GM12878 (cell line): Measurements from ENCODE around the gene RREB1. TPM values are rescaled to one million over a fixed set of nuclear protein-coding genes. Genes with fewer than 3 reads are reported as not detected.

Source experiments
- ATAC-seq: fragments of 200-7000 bp; cut with Tn5 transposase; 3 replicates; pipeline ENCODE4 v1.9.1; 2020; ENCODE audit warnings: mild to moderate bottlenecking, moderate library complexity
- BruUV-seq: library from RNA; stranded (reverse); fragments of 400-500 nt; replicated peaks from 2 replicates; lab custom pipeline; 2021; lab: Mats Ljungman, UMichigan
- CTCF ChIA-PET: fragments of 300-600 bp; sonication (Branson Sonifier 250); formaldehyde crosslinking; extraction: SDS; loops from one replicate; lab custom pipeline; 2021; ENCODE audit warnings: inconsistent platforms; lab: Yijun Ruan, JAX
- POLR2A ChIA-PET: fragments of 350-600 bp; formaldehyde crosslinking; extraction: SDS; loops from one replicate; lab custom pipeline; 2021; ENCODE audit warnings: inconsistent platforms; lab: Charles Lee
- RAD21 ChIA-PET: fragments of 300-600 bp; sonication (Branson Sonifier 250); formaldehyde crosslinking; loops from one replicate; lab custom pipeline; 2023; ENCODE audit warnings: antibody characterized with exemption; ENCODE audit not compliant: unreplicated experiment; lab: Charles Lee
- SMC1A ChIA-PET: fragments of 300-600 bp; sonication (Branson Sonifier 250); formaldehyde crosslinking; loops from one replicate; lab custom pipeline; 2023; ENCODE audit not compliant: unreplicated experiment, uncharacterized antibody; lab: Charles Lee
- DNase-seq: peaks from one replicate; pipeline ENCODE4 v3.0.0-alpha.2; 2011; ENCODE audit warnings: low read depth, low spot score
- FAIRE-seq: peaks from 3 replicates; lab custom pipeline; 2011; peaks lifted over from hg19 to GRCh38; lab: Jason Lieb, UNC
- H2AFZ ChIP-seq: 2 replicates; pipeline ENCODE4 v1.6.0; 2011; ENCODE audit warnings: low read depth, low read length, control low read depth; ENCODE audit not compliant: control insufficient read depth
- H3K27ac ChIP-seq: 2 replicates; pipeline ENCODE4 v1.5.1; 2011; ENCODE audit warnings: control low read depth; ENCODE audit not compliant: control insufficient read depth, insufficient read depth
- H3K27me3 ChIP-seq, 2 experiments: replicated peaks in 1 of 2; 2 replicates each; pipeline versions ENCODE4 v1.6.0 to v1.6.1; 2011; ENCODE audit warnings: low read length in 1 of 2; ENCODE audit not compliant: control insufficient read depth in 2 of 2, insufficient read depth in 2 of 2
- H3K36me3 ChIP-seq, 2 experiments: 2 replicates each; pipeline ENCODE4 v1.5.1; 2011; ENCODE audit warnings: low read length in 1 of 2; ENCODE audit not compliant: control insufficient read depth in 2 of 2, insufficient read depth in 2 of 2
- H3K4me1 ChIP-seq: 2 replicates; pipeline ENCODE4 v1.6.1; 2011; ENCODE audit warnings: mild to moderate bottlenecking, low read length, moderate library complexity, mixed read lengths; ENCODE audit not compliant: control insufficient read depth, insufficient read depth
- H3K4me2 ChIP-seq: 2 replicates; pipeline ENCODE4 v1.6.0; 2011; ENCODE audit warnings: control low read depth; ENCODE audit not compliant: control insufficient read depth, insufficient read depth
- H3K4me3 ChIP-seq: fragments of 200-600 bp; sonication (generic); 2 replicates; pipeline ENCODE4 v1.5.1; 2016
- H3K79me2 ChIP-seq: 2 replicates; pipeline ENCODE4 v1.6.0; 2011; ENCODE audit warnings: low read length; ENCODE audit not compliant: control insufficient read depth, insufficient read depth
- H3K9ac ChIP-seq: 2 replicates; pipeline ENCODE4 v1.8.0; 2011; ENCODE audit warnings: low read length, control low read depth, mixed read lengths; ENCODE audit not compliant: control insufficient read depth, insufficient read depth
- H3K9me3 ChIP-seq: replicated peaks from 3 replicates; pipeline ENCODE4 v1.5.1; 2011; ENCODE audit warnings: mild to moderate bottlenecking, low read length; ENCODE audit not compliant: control insufficient read depth, insufficient read depth
- H4K20me1 ChIP-seq: 2 replicates; pipeline ENCODE4 v1.6.0; 2011; ENCODE audit not compliant: control insufficient read depth, insufficient read depth
- BMI1 ChIP-seq: fragments of 450-650 bp; IDR thresholded peaks from 2 replicates; pipeline ENCODE4 v1.6.1; 2016; ENCODE audit warnings: mild to moderate bottlenecking, moderate library complexity, borderline replicate concordance
- DPF2 ChIP-seq: fragments of 450-650 bp; IDR thresholded peaks from 2 replicates; pipeline ENCODE4 v1.6.1; 2017; ENCODE audit warnings: mild to moderate bottlenecking
- EED ChIP-seq: sonication (generic); IDR thresholded peaks from 2 replicates; pipeline ENCODE4 v1.6.1; 2016; ENCODE audit warnings: antibody characterized with exemption, low read depth
- FOXM1 ChIP-seq: IDR thresholded peaks from 2 replicates; pipeline ENCODE4 v1.6.1; 2012; ENCODE audit warnings: low read depth, mild to moderate bottlenecking, inconsistent platforms, low read length, moderate library complexity
- IKZF2 ChIP-seq, 2 experiments: fragments of 450-650 bp; IDR thresholded peaks; 2 replicates each; pipeline ENCODE4 v1.6.1; 2017; ENCODE audit warnings: mild to moderate bottlenecking in 2 of 2, moderate library complexity in 2 of 2
- KDM1A ChIP-seq: fragments of 200-600 bp; sonication (generic); IDR thresholded peaks from 2 replicates; pipeline ENCODE4 v1.6.1; 2016; ENCODE audit warnings: borderline replicate concordance
- MYB ChIP-seq: fragments of 150-350 bp; IDR thresholded peaks from 2 replicates; pipeline ENCODE4 v1.6.1; 2014; ENCODE audit warnings: mild to moderate bottlenecking, low read depth, low read length, borderline replicate concordance
- NFXL1 ChIP-seq: fragments of 450-650 bp; IDR thresholded peaks from 2 replicates; pipeline ENCODE4 v1.6.1; 2017; ENCODE audit warnings: antibody characterized with exemption, mild to moderate bottlenecking, borderline replicate concordance
- NR2C2 ChIP-seq: IDR thresholded peaks from 2 replicates; pipeline ENCODE4 v1.6.1; 2011; ENCODE audit warnings: borderline replicate concordance, low read depth; ENCODE audit not compliant: control insufficient read depth, insufficient read length
- RAD21 ChIP-seq: IDR thresholded peaks from 2 replicates; pipeline ENCODE4 v1.6.1; 2011; ENCODE audit warnings: mild to moderate bottlenecking, low read depth, low read length, moderate library complexity; ENCODE audit not compliant: insufficient read depth
- WRNIP1 ChIP-seq: IDR thresholded peaks from 2 replicates; pipeline ENCODE4 v1.6.1; 2011; ENCODE audit warnings: low read depth, low read length, improper control_type of control experiment, borderline replicate concordance
- WGBS: methylation state at CpG from one replicate; pipeline ENCODE4 v1.1.6; 2016; ENCODE audit warnings: low lambda C conversion rate; ENCODE audit not compliant: insufficient replicate concordance, insufficient coverage; ENCODE audit errors: missing lambda C conversion rate; 5-methylcytosine and 5-hydroxymethylcytosine counted together
- in situ Hi-C: fragments of 300-500 bp; cut with MboI; formaldehyde crosslinking; loops from 9 replicates; pipeline ENCODE4 v1.14.3; 2018; ENCODE audit warnings: mixed read lengths
- intact Hi-C: fragments of 100-400 bp; cut with micrococcal nuclease; formaldehyde crosslinking; loops from one replicate; pipeline ENCODE4 v1.14.2; 2022; ENCODE audit not compliant: unreplicated experiment
- polyA plus RNA-seq, 11 experiments: library from polyadenylated mRNA; depleted of rRNA in 4 of 11; unstranded in 6 of 11; stranded (reverse) in 5 of 11; fragments of >200 nt; fragmentation: Nextera tagmentation in 4 of 11; fragmentation: Illumina TruSeq in 1 of 11; extraction: Ambion mirVana in 4 of 11; extraction: Trizol in 1 of 11; gene quantifications; 1 replicate in 1 of 11; 2 replicates in 10 of 11; pipeline versions ENCODE4 v1.2.1 to v1.2.3, GENCODE V29; 2011 to 2016; ENCODE audit warnings: inconsistent platforms in 2 of 11, missing spikeins in 2 of 11, low read depth in 1 of 11
- total RNA-seq, 4 experiments: library from RNA; depleted of rRNA in 3 of 4; stranded (reverse); fragments of >200 nt in 3 of 4; fragmentation: Illumina TruSeq in 1 of 4; extraction: Trizol in 1 of 4; gene quantifications; 2 replicates each; pipeline versions ENCODE4 v1.2.1 to v1.2.3, GENCODE V29; 2013 to 2021
- TF ChIP-seq, protein P1 (sequence below): fragments of 150-350 bp; IDR thresholded peaks from 2 replicates; pipeline ENCODE4 v1.6.1; 2016; ENCODE audit warnings: low read depth, low read length
- TF ChIP-seq, protein P2 (sequence below): IDR thresholded peaks from 2 replicates; pipeline ENCODE4 v1.6.1; 2011; ENCODE audit warnings: low read depth, low read length, improper control_type of control experiment, borderline replicate concordance
- TF ChIP-seq, protein P3 (sequence below): fragments of 450-650 bp; IDR thresholded peaks from 2 replicates; pipeline ENCODE4 v1.6.1; 2018; ENCODE audit warnings: mild to moderate bottlenecking, low read depth, moderate library complexity; ENCODE audit not compliant: partially characterized antibody

RREB1 gene
- total and polyA plus RNA-seq, 10 of the 15 experiments (the other 5 are each of a cell fraction or from before 2014, with no cell fraction given): 1.9 to 30.3 (median 8.6) TPM

DNA sequence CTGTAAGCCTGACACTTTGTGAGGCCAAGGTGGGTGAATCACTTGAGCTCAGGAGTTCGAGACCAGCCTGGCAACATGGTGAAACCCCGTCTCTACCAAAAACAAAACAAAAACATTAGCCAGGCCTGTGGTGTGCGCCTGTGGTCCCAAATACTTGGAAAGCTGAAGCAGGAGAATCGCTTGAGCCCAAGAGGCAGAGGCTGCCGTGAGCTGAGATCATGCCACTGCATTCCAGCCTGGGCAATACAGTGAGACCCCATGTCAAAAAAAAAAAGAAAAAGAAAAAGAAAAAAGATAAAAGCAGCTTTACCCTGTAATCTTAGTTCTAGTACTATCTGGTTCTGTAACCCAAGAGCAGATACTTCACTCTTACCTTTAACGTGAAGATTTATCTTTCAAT lies 177.7 kb downstream of the RREB1 start:
- ChIA-PET RAD21 (interaction anchor here (2.8 kb wide), 1 partner anchor 8 kb away, joined by 9 read pairs; no protein-coding TSS in a partner anchor), SMC1A (interaction anchor here (0.5 to 2.7 kb wide), 10 partner anchors 8 to 331 kb away, joined by 3 to 9 read pairs (median 4); no protein-coding TSS in a partner anchor), CTCF (interaction anchor here (0.7 to 1.9 kb wide), 6 partner anchors 8 to 622 kb away, joined by 3 to 17 read pairs (median 4); no protein-coding TSS in a partner anchor), POLR2A (interaction anchor here (0.6 to 1.4 kb wide), 5 partner anchors 21 to 127 kb away, joined by 3 to 6 read pairs (median 3); no protein-coding TSS in a partner anchor)
- Histone ChIP-seq H3K36me3 (peaks cover 1 to 13% of the 10 kb centered on the region in 2 experiments), H3K9ac (no peak overlapping the region), H3K79me2 (no peaks in the 10 kb centered on the region), H3K27ac (no peak overlapping the region), H3K4me3 (no peak overlapping the region), H3K27me3 (no peaks in the 10 kb centered on the region), H2AFZ (no peak overlapping the region), H3K4me1 (no peaks in the 10 kb centered on the region), H4K20me1 (no peaks in the 10 kb centered on the region), H3K4me2 (no peak overlapping the region), H3K9me3 (no peaks in the 10 kb centered on the region)
- in situ Hi-C loops: no loop called here
- ATAC-seq (no peak), FAIRE-seq (no peak), DNase-seq (no peak)
- BruUV-seq: no TSS peak
- intact Hi-C loops: no loop called here
- 97% methylated on average over 6 of the region's 6 CpGs for WGBS
- TF ChIP-seq NFXL1 (no peak), BMI1 (no peak), DPF2 (no peak), KDM1A (no peak), EED (no peak), WRNIP1 (no peak), FOXM1 (no peak), RAD21 (no peak), NR2C2 (no peak), IKZF2 (IDR thresholded peaks at IDR 0.05) (no peak), MYB (no peak)
- TF ChIP-seq, protein P1, sequence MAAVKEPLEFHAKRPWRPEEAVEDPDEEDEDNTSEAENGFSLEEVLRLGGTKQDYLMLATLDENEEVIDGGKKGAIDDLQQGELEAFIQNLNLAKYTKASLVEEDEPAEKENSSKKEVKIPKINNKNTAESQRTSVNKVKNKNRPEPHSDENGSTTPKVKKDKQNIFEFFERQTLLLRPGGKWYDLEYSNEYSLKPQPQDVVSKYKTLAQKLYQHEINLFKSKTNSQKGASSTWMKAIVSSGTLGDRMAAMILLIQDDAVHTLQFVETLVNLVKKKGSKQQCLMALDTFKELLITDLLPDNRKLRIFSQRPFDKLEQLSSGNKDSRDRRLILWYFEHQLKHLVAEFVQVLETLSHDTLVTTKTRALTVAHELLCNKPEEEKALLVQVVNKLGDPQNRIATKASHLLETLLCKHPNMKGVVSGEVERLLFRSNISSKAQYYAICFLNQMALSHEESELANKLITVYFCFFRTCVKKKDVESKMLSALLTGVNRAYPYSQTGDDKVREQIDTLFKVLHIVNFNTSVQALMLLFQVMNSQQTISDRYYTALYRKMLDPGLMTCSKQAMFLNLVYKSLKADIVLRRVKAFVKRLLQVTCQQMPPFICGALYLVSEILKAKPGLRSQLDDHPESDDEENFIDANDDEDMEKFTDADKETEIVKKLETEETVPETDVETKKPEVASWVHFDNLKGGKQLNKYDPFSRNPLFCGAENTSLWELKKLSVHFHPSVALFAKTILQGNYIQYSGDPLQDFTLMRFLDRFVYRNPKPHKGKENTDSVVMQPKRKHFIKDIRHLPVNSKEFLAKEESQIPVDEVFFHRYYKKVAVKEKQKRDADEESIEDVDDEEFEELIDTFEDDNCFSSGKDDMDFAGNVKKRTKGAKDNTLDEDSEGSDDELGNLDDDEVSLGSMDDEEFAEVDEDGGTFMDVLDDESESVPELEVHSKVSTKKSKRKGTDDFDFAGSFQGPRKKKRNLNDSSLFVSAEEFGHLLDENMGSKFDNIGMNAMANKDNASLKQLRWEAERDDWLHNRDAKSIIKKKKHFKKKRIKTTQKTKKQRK: no peak
- TF ChIP-seq, protein P2, sequence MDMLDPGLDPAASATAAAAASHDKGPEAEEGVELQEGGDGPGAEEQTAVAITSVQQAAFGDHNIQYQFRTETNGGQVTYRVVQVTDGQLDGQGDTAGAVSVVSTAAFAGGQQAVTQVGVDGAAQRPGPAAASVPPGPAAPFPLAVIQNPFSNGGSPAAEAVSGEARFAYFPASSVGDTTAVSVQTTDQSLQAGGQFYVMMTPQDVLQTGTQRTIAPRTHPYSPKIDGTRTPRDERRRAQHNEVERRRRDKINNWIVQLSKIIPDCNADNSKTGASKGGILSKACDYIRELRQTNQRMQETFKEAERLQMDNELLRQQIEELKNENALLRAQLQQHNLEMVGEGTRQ: no peak
- TF ChIP-seq, protein P3, sequence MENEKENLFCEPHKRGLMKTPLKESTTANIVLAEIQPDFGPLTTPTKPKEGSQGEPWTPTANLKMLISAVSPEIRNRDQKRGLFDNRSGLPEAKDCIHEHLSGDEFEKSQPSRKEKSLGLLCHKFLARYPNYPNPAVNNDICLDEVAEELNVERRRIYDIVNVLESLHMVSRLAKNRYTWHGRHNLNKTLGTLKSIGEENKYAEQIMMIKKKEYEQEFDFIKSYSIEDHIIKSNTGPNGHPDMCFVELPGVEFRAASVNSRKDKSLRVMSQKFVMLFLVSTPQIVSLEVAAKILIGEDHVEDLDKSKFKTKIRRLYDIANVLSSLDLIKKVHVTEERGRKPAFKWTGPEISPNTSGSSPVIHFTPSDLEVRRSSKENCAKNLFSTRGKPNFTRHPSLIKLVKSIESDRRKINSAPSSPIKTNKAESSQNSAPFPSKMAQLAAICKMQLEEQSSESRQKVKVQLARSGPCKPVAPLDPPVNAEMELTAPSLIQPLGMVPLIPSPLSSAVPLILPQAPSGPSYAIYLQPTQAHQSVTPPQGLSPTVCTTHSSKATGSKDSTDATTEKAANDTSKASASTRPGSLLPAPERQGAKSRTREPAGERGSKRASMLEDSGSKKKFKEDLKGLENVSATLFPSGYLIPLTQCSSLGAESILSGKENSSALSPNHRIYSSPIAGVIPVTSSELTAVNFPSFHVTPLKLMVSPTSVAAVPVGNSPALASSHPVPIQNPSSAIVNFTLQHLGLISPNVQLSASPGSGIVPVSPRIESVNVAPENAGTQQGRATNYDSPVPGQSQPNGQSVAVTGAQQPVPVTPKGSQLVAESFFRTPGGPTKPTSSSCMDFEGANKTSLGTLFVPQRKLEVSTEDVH: no peak
